ENCODE results near the gene SNAP47.
"Not testable (repeated sequence)": the region's sequence is repeated elsewhere in the genome, so short reads cannot be mapped to it uniquely, and the experiment has no call there.

The SNAP47 gene
- total RNA-seq: 3.7 to 21.1 (median 15.8) reads per million in 18 experiments

- DNase-seq: peak; percentile 88 to 92
These were observed at the start of gene SNAP47, which contains the start of gene JMJD4 for GRCh38 chr1:227734856-227735538. Gene SNAP47, plus strand, starts transcription at chr1:227735435. Its CDS starts 12,302 bp downstream, at chr1:227747737. Gene JMJD4, minus strand, starts transcription at chr1:227735302. Its CDS starts 29 bp downstream, at chr1:227735273.

DNA sequence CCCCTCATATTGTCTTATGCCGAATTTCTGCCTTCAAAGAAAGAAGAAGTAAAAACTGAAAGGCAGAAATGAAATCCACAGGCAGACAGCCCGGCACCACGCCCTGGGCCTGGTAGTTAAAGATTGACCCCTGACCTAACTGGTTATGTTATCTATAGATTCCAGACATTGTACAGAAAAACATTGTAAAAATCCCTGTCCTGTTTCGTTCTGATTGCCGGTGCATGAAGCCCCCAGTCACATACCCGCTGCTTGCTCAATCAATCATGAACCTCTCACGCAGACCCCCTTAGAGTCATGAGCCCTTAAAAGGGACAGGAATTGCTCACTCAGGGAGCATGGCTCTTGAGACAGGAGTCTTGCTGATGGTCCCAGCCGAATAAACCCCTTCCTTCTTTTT, 49.4 kb upstream of the SNAP47 start:
- no peak for DNase-seq

GRCh38 chr1:227697321-227697864, 37.8 kb upstream of the SNAP47 start:
- no peak for DNase-seq

- DNase-seq: not testable (repeated sequence)
These were observed 33.6 kb upstream of the SNAP47 start for GRCh38 chr1:227701631-227702030.

GRCh38 chr1:227707846-227708245, 27.4 kb upstream of the SNAP47 start:
- no peak for DNase-seq

- DNase-seq: no peak
These were observed 25.8 kb upstream of the SNAP47 start for GRCh38 chr1:227709451-227709850.

- DNase-seq: not testable (repeated sequence)
These were observed 24.8 kb upstream of the SNAP47 start for GRCh38 chr1:227710474-227710873.

DNA sequence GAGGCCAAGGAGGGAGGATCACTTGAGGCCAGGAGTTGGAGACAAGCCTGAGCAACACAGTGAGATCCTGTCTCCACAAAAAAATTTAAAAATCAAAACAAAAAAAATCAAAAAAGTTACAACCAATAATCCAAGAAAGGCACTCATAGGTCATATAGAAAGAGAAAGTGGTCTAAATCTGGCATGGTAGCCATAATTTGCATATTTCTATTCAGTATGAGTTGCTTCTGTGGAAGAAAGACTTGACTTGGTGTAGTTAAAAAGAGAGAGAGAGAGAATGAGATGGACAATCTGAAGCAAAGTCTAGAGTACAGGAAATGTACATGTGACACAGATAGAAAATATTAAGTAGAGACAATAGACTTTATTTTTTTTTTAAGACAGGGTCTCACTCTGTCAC, 22.6 kb upstream of the SNAP47 start:
- DNase-seq: no peak

DNA sequence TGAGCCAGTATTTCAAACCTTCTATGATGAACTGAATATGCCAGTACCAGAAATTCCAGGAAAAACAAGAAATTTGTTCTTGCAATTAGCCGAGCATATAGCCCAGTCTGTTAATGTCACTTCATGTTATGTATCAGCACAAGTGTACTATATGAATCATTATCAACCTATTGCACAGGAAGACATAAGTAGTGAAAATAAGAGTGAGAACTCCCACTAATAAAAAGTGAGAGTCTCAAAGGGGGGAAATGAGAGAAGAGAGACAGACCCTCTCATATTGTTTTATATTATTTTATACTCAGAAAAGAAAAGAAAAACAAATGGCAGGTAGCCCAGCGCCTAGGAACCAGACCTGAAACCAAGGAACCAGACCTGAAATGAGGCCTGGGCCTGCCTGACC, 16.3 kb upstream of the SNAP47 start:
- no peak for DNase-seq

- no peak for DNase-seq
These were observed 11.8 kb upstream of the SNAP47 start for GRCh38 chr1:227723474-227723873.

- no peak for DNase-seq
These were observed 10.2 kb upstream of the SNAP47 start for GRCh38 chr1:227725046-227725445.

GRCh38 chr1:227726318-227726717, 8.9 kb upstream of the SNAP47 start:
- DNase-seq: no peak

DNA sequence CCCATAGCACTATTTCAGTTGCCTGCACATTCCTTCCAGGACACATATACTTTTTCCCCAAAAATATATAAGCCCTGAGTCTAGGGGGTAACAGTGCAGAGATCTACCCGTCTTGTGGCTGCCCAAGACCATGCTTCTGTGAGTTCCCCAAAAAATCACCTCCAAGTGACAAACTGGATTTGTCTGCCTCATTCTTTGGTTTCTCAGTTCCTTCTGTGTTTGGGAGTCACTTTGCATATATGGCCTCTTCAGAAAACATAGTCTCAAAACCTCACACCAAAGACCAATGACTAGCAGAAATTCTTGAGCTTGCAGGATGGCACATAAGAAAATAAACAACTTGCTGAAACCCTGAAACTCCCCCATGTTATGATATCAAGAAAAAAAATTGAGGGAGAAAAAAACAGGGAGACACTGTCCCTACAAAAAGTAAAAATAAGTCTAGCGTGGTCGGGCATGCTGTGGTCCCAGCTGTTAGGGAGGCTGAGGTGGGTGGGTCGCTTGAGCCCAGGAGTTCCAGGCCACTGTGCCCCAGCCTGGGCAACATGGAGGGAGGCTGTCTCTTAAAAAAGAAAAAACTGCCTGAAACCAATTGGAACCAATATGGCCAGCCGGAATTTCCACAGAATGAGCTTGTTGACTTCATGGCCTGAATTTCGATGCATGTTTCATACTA, 8.2 kb upstream of the SNAP47 start:
- no peak for DNase-seq

- peak in 1 of 2 donors; percentile 23 for DNase-seq
These were observed 7.0 kb upstream of the SNAP47 start for GRCh38 chr1:227728059-227728891.

- DNase-seq: no peak
These were observed 6.4 kb upstream of the SNAP47 start for GRCh38 chr1:227728892-227729143.

- no peak for DNase-seq
These were observed 5.9 kb upstream of the SNAP47 start for GRCh38 chr1:227729144-227729880.

- DNase-seq: peak; percentile 28 to 58
These were observed 5.2 kb upstream of the SNAP47 start for GRCh38 chr1:227729881-227730629.

- no peak for DNase-seq
These were observed 4.5 kb upstream of the SNAP47 start for GRCh38 chr1:227730630-227731151.

DNA sequence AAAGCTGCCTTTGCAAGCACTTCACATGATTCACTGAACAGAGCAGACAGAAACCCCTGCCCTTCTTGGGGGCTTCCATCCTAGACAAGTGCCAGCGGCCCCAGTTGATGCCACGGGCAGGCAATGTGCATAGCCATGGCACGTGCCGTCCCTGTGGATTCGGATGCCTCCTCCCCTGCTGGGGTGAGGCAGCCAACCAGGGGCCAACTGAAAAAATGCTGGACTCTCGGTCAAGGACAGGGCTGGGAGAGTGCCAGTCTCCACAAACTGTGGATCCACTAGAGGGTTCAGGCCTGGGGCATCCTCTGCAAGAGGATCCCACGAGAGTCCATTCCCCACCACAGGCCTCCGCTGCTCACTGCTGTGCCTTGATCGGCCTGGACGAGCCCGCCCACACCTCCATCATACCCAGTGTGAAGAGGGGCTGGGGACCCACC, 4.0 kb upstream of the SNAP47 start:
- no peak for DNase-seq

GRCh38 chr1:227731696-227732585, 3.3 kb upstream of the SNAP47 start:
- DNase-seq: no peak

Data from inflammatory macrophage (primary cell).